T-cell (primary cell): ENCODE data around the gene ADAMTS19. TPM values are rescaled to one million over a fixed set of nuclear protein-coding genes. Genes with fewer than 3 reads are reported as not detected.
"Not testable (repeated sequence)": the region's sequence is repeated elsewhere in the genome, so short reads cannot be mapped to it uniquely, and the experiment has no call there.

Experiments used
- ATAC-seq, 4 experiments: fragments of 200-7000 bp in 3 of 4; fragments of 150-1000 bp in 1 of 4; cut with Tn5 transposase; replicated peaks in 1 of 4; 1 replicate in 3 of 4; 2 replicates in 1 of 4; pipeline ENCODE4 v1.10.0; 2021; ENCODE audit warnings: moderate library complexity in 3 of 4, mild to moderate bottlenecking in 2 of 4, moderate number of reproducible peaks in 1 of 4
- CTCF ChIA-PET, 2 donors: fragments of 300-600 bp; sonication (Branson Sonifier 250); formaldehyde crosslinking; loops; one replicate each; lab custom pipeline; 2022; ENCODE audit warnings: antibody characterized with exemption in 2 of 2; lab: Charles Lee
- POLR2A ChIA-PET, 2 donors: fragments of 300-600 bp; sonication (Branson Sonifier 250); formaldehyde crosslinking; loops; one replicate each; lab custom pipeline; 2022; ENCODE audit warnings: antibody characterized with exemption in 2 of 2; lab: Charles Lee
- DNase-seq, 35 experiments: peaks; one replicate each; pipeline versions ENCODE4 v3.0.0 to v3.0.0-alpha.2; 2013 to 2023
- H3K27ac ChIP-seq: one replicate; pipeline ENCODE4 v1.5.1; 2013; ENCODE audit warnings: low read length
- H3K27me3 ChIP-seq, 2 experiments: replicated peaks in 1 of 2; 1 replicate in 1 of 2; 2 replicates in 1 of 2; pipeline versions ENCODE4 v1.6.1 to v1.7.0; 2013; ENCODE audit warnings: low read length in 1 of 2, mixed read lengths in 1 of 2; ENCODE audit not compliant: control insufficient read depth in 2 of 2, insufficient read depth in 2 of 2; ENCODE audit errors: extremely low read depth in 1 of 2
- H3K36me3 ChIP-seq, 2 donors: 1 replicate in 1 of 2; 2 replicates in 1 of 2; pipeline versions ENCODE4 v1.6.1 to v1.7.0; 2013; ENCODE audit warnings: low read length in 1 of 2; ENCODE audit not compliant: control insufficient read depth in 2 of 2, insufficient read depth in 1 of 2; ENCODE audit errors: extremely low read depth in 1 of 2
- H3K4me1 ChIP-seq, 2 experiments: 1 replicate in 1 of 2; 2 replicates in 1 of 2; pipeline versions ENCODE4 v1.6.1 to v1.7.0; 2013; ENCODE audit warnings: low read length in 2 of 2, mixed read lengths in 1 of 2; ENCODE audit not compliant: insufficient read depth in 2 of 2, control insufficient read depth in 1 of 2; ENCODE audit errors: extremely low read depth in 1 of 2
- H3K4me3 ChIP-seq, 2 donors: 1 replicate in 1 of 2; 2 replicates in 1 of 2; pipeline versions ENCODE4 v1.5.1 to v1.7.0; 2013; ENCODE audit warnings: mild to moderate bottlenecking in 2 of 2, low read length in 1 of 2, moderate library complexity in 1 of 2; ENCODE audit not compliant: control insufficient read depth in 1 of 2; ENCODE audit errors: extremely low read depth in 1 of 2
- H3K9me3 ChIP-seq: 2 replicates; pipeline ENCODE4 v1.7.0; 2013
- H3K27ac Mint-ChIP-seq, 2 donors: one replicate each; pipeline ENCODE4 v1.8.0; 2020 to 2021; ENCODE audit warnings: mild to moderate bottlenecking in 2 of 2, mixed read lengths in 2 of 2
- H3K27me3 Mint-ChIP-seq, 2 donors: one replicate each; pipeline ENCODE4 v1.8.0; 2021 to 2022; ENCODE audit warnings: mixed read lengths in 2 of 2
- H3K36me3 Mint-ChIP-seq: one replicate; pipeline ENCODE4 v1.8.0; 2021; ENCODE audit warnings: mixed read lengths
- H3K4me1 Mint-ChIP-seq, 3 donors: one replicate each; pipeline ENCODE4 v1.8.0; 2020 to 2022; ENCODE audit warnings: mixed read lengths in 3 of 3, mild to moderate bottlenecking in 1 of 3
- H3K4me3 Mint-ChIP-seq, 3 donors: one replicate each; pipeline ENCODE4 v1.8.0; 2020 to 2022; ENCODE audit warnings: mild to moderate bottlenecking in 3 of 3, mixed read lengths in 3 of 3, moderate library complexity in 3 of 3
- H3K9me3 Mint-ChIP-seq, 3 donors: one replicate each; pipeline ENCODE4 v1.8.0; 2020 to 2022; ENCODE audit warnings: mixed read lengths in 3 of 3
- WGBS: methylation state at CpG from one replicate; pipeline ENCODE4 v1.1.5; 2013; ENCODE audit warnings: missing lambda C conversion rate; ENCODE audit not compliant: insufficient coverage; 5-methylcytosine and 5-hydroxymethylcytosine counted together
- total RNA-seq, 35 experiments: library from RNA in 6 of 35; stranded (reverse) in 6 of 35; fragments of 120-200 nt in 1 of 35; gene quantifications; one replicate each; pipeline versions ENCODE4 v1.2.1 to v1.2.4 and lab custom pipeline; 2013 to 2026

ADAMTS19 gene
- total RNA-seq, 5 donors from 2014 or later (not counting 1 experiment from before 2014, with no cell fraction given), result 0.13 to 0.18 TPM; not detected in 3

- H3K4me1 Mint-ChIP-seq, ATAC-seq, DNase-seq, H3K27me3 ChIP-seq, H3K36me3 ChIP-seq, H3K4me3 ChIP-seq, H3K36me3 Mint-ChIP-seq, H3K27me3 Mint-ChIP-seq, H3K9me3 ChIP-seq, POLR2A ChIA-PET, H3K27ac Mint-ChIP-seq, H3K4me3 Mint-ChIP-seq, H3K27ac ChIP-seq, H3K4me1 ChIP-seq, CTCF ChIA-PET: not testable (repeated sequence)
- WGBS, result 100% methylated on average over 1 of the region's 4 CpGs
- peaks cover 3 to 18% (median 15%) of the 10 kb centered on the region in 3 donors for H3K9me3 Mint-ChIP-seq
Observed at GRCh38 chr5:129584496-129584895, 124.4 kb downstream of the ADAMTS19 start.

GRCh38 chr5:129591508-129592160 is 131.5 kb downstream of the ADAMTS19 start:
- H3K4me1 ChIP-seq, result no peaks in the 10 kb centered on the region
- DNase-seq (no peak), ATAC-seq (no peak)
- H3K27me3 ChIP-seq, result no peaks in the 10 kb centered on the region
- no peak overlapping the region for H3K27ac ChIP-seq
- no peak overlapping the region for H3K4me3 ChIP-seq
- 29% methylated on average over 1 of the region's 3 CpGs for WGBS
- ChIA-PET CTCF (no interaction called here), POLR2A (no interaction called here)
- Mint-ChIP-seq H3K27me3 (no peaks in the 10 kb centered on the region), H3K4me1 (no peaks in the 10 kb centered on the region), H3K9me3 (no peaks in the 10 kb centered on the region), H3K4me3 (no peak overlapping the region), H3K36me3 (no peaks in the 10 kb centered on the region), H3K27ac (no peak overlapping the region)
- no peaks in the 10 kb centered on the region for H3K9me3 ChIP-seq
- H3K36me3 ChIP-seq, result no peaks in the 10 kb centered on the region

DNA sequence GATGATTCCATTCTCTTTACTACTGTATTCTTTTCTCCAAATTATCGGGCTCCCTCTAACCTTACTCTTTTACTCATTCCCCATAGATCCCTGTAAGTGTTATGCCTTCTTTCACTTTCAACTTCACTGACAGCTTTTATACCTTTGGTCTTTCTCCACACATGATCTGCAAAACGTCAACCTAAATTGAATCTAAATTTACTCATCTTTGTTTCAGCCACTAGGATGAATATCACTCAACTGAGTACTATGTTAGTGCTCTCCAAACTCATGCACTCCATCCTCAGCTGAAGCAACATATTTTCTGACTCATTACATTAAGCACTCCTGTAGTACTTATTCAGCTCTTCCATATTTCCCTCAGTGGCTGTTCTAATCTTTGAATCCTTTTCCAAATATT is 133.4 kb downstream of the ADAMTS19 start:
- ATAC-seq, result no peak

DNA sequence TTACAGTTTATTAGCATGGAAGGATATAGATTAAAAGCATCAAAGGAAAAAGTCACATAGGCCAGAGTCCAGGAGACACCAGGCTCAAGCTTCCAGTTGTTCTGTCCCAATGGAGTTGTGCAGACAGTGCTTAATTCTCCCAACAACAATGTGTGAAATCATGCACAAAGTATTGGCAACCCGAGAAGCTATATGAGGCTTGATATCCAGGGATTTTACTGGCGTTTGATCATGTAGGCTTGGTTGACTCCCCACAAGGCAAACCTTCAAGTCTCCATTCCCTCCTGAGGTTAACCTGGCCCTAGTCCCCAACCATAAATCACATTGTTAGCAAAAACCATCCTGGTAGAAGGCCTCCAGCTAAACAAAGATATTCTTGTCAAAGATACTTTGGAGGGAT is 141.5 kb downstream of the ADAMTS19 start:
- Mint-ChIP-seq H3K4me1 (no peaks in the 10 kb centered on the region), H3K27me3 (no peaks in the 10 kb centered on the region), H3K9me3 (peaks cover 0 to 3% (median 0%) of the 10 kb centered on the region in 3 donors), H3K27ac (no peak overlapping the region), H3K4me3 (no peak overlapping the region), H3K36me3 (no peaks in the 10 kb centered on the region)
- WGBS, result 90% methylated on average over 2 of the region's 2 CpGs
- DNase-seq (no peak), ATAC-seq (no peak)
- Histone ChIP-seq H3K36me3 (no peaks in the 10 kb centered on the region), H3K4me3 (no peak overlapping the region), H3K4me1 (no peaks in the 10 kb centered on the region), H3K27ac (no peak overlapping the region), H3K9me3 (no peaks in the 10 kb centered on the region), H3K27me3 (no peaks in the 10 kb centered on the region)
- ChIA-PET CTCF (no interaction called here), POLR2A (no interaction called here)

More for the DNA sequence above, 133.4 kb downstream of the ADAMTS19 start:
- H3K9me3 ChIP-seq, result no peaks in the 10 kb centered on the region
- CTCF ChIA-PET, result no interaction called here
- H3K36me3 ChIP-seq, result no peaks in the 10 kb centered on the region
- no peaks in the 10 kb centered on the region for H3K4me1 Mint-ChIP-seq
- H3K4me1 ChIP-seq, result no peaks in the 10 kb centered on the region
- 69% methylated on average over 2 of the region's 2 CpGs for WGBS
- H3K27me3 ChIP-seq, result no peaks in the 10 kb centered on the region
- no peak overlapping the region for H3K4me3 ChIP-seq
- H3K9me3 Mint-ChIP-seq, result no peaks in the 10 kb centered on the region
- H3K27ac Mint-ChIP-seq, result no peak overlapping the region
- H3K4me3 Mint-ChIP-seq, result no peak overlapping the region
- H3K27me3 Mint-ChIP-seq, result no peaks in the 10 kb centered on the region
- H3K27ac ChIP-seq, result no peak overlapping the region
- DNase-seq, result no peak
- no peaks in the 10 kb centered on the region for H3K36me3 Mint-ChIP-seq
- POLR2A ChIA-PET, result no interaction called here

DNA sequence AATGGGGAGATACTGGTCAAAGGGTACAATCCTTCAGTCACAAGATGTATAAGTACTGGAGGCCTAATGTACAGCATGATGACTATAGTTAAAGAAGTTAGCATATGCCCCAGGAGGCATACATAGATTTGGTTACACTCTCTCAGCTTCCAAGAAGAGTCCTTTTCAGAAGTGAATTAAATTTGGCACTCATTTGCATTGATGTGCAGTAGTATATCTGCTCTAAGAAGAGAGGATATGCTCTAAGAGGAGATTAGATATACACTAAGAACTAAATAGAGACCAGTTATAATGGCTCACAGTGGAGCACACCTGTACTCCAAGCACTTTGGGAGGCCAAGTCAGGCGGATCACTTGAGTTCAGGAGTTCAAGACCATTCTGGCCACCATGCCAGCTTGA is 148.3 kb downstream of the ADAMTS19 start:
- H3K4me3 ChIP-seq, result no peak overlapping the region
- no peaks in the 10 kb centered on the region for H3K9me3 ChIP-seq
- ChIA-PET POLR2A (no interaction called here), CTCF (no interaction called here)
- Mint-ChIP-seq H3K27me3 (no peaks in the 10 kb centered on the region), H3K27ac (no peak overlapping the region), H3K36me3 (no peaks in the 10 kb centered on the region), H3K4me1 (no peaks in the 10 kb centered on the region), H3K9me3 (peaks cover 0 to 3% (median 3%) of the 10 kb centered on the region in 3 donors), H3K4me3 (no peak overlapping the region)
- H3K36me3 ChIP-seq, result no peaks in the 10 kb centered on the region
- no peak for DNase-seq
- no peaks in the 10 kb centered on the region for H3K4me1 ChIP-seq
- no peak overlapping the region for H3K27ac ChIP-seq
- no peaks in the 10 kb centered on the region for H3K27me3 ChIP-seq
- WGBS, result 75% methylated on average over 1 of the region's 1 CpG
- no peak for ATAC-seq

GRCh38 chr5:129609710-129610109 is 149.6 kb downstream of the ADAMTS19 start:
- no peak for DNase-seq
- Histone ChIP-seq H3K4me3 (no peak overlapping the region), H3K27ac (no peak overlapping the region), H3K36me3 (no peaks in the 10 kb centered on the region), H3K9me3 (no peaks in the 10 kb centered on the region), H3K27me3 (no peaks in the 10 kb centered on the region), H3K4me1 (no peaks in the 10 kb centered on the region)
- Mint-ChIP-seq H3K36me3 (no peaks in the 10 kb centered on the region), H3K9me3 (peaks cover 0 to 3% (median 3%) of the 10 kb centered on the region in 3 donors), H3K4me3 (no peak overlapping the region), H3K4me1 (no peaks in the 10 kb centered on the region), H3K27me3 (no peaks in the 10 kb centered on the region), H3K27ac (no peak overlapping the region)
- no CpG with 5 or more reads among the region's 1 CpG for WGBS
- ATAC-seq, result no peak
- ChIA-PET CTCF (no interaction called here), POLR2A (no interaction called here)

GRCh38 chr5:129616517-129616916 is 156.4 kb downstream of the ADAMTS19 start:
- no peak for ATAC-seq
- Mint-ChIP-seq H3K9me3 (peaks cover 0 to 7% (median 0%) of the 10 kb centered on the region in 3 donors), H3K36me3 (no peaks in the 10 kb centered on the region), H3K27ac (no peak overlapping the region), H3K4me1 (no peaks in the 10 kb centered on the region), H3K4me3 (no peak overlapping the region), H3K27me3 (no peaks in the 10 kb centered on the region)
- POLR2A ChIA-PET, result no interaction called here
- CTCF ChIA-PET, result no interaction called here
- no peaks in the 10 kb centered on the region for H3K4me1 ChIP-seq
- H3K9me3 ChIP-seq, result no peaks in the 10 kb centered on the region
- H3K27me3 ChIP-seq, result no peaks in the 10 kb centered on the region
- H3K36me3 ChIP-seq, result no peaks in the 10 kb centered on the region
- WGBS, result no CpG with 5 or more reads among the region's 1 CpG
- no peak overlapping the region for H3K4me3 ChIP-seq
- H3K27ac ChIP-seq, result no peak overlapping the region
- no peak for DNase-seq
